Epithelial cell of esophagus (primary cell): ENCODE results near the gene ABCC6.
"Not testable (repeated sequence)": the region's sequence is repeated elsewhere in the genome, so short reads cannot be mapped to it uniquely, and the experiment has no call there.

ENCODE experiments used
- DNase-seq: peaks from one replicate; pipeline ENCODE4 v3.0.0; 2010; ENCODE audit warnings: low read depth
- H3K4me3 ChIP-seq: 2 replicates; pipeline ENCODE4 v1.5.1; 2011; ENCODE audit warnings: mild to moderate bottlenecking, low read length, control low read depth

The ABCC6 gene

GRCh38 chr16:16237071-16237470 lies 13.8 kb upstream of the ABCC6 start:
- H3K4me3 ChIP-seq, DNase-seq: not testable (repeated sequence)

- not testable (repeated sequence) for H3K4me3 ChIP-seq, DNase-seq
Observed at GRCh38 chr16:16232692-16233061, 9.4 kb upstream of the ABCC6 start.

- H3K4me3 ChIP-seq, DNase-seq: not testable (repeated sequence)
Observed at GRCh38 chr16:16223662-16224241, 458 bp upstream of the ABCC6 start.

- not testable (repeated sequence) for H3K4me3 ChIP-seq, DNase-seq
Observed at GRCh38 chr16:16221382-16221781, 1.9 kb downstream of the ABCC6 start.

- DNase-seq, H3K4me3 ChIP-seq: not testable (repeated sequence)
Observed at GRCh38 chr16:16220449-16220848, 2.8 kb downstream of the ABCC6 start.

- H3K4me3 ChIP-seq, DNase-seq: not testable (repeated sequence)
Observed at GRCh38 chr16:16218787-16219186, 4.5 kb downstream of the ABCC6 start.

GRCh38 chr16:16218349-16218748 lies 4.9 kb downstream of the ABCC6 start:
- H3K4me3 ChIP-seq, result not testable (repeated sequence)

GRCh38 chr16:16213863-16214293 lies 9.4 kb downstream of the ABCC6 start:
- peak; percentile 68 for DNase-seq
- not testable (repeated sequence) for H3K4me3 ChIP-seq

More at GRCh38 chr16:16218349-16218748, 4.9 kb downstream of the ABCC6 start:
- not testable (repeated sequence) for DNase-seq

- not testable (repeated sequence) for DNase-seq
Observed at GRCh38 chr16:16211404-16211803, 11.9 kb downstream of the ABCC6 start.

GRCh38 chr16:16208461-16208860 lies 14.8 kb downstream of the ABCC6 start:
- not testable (repeated sequence) for DNase-seq, H3K4me3 ChIP-seq

More at GRCh38 chr16:16211404-16211803, 11.9 kb downstream of the ABCC6 start:
- H3K4me3 ChIP-seq, result not testable (repeated sequence)

- DNase-seq, result peak; percentile 54
- H3K4me3 ChIP-seq, result not testable (repeated sequence)
Observed at GRCh38 chr16:16207787-16208334, 15.4 kb downstream of the ABCC6 start.

GRCh38 chr16:16207097-16207786 lies 16.1 kb downstream of the ABCC6 start:
- DNase-seq, H3K4me3 ChIP-seq: not testable (repeated sequence)

GRCh38 chr16:16205864-16206263 lies 17.4 kb downstream of the ABCC6 start:
- not testable (repeated sequence) for DNase-seq, H3K4me3 ChIP-seq

- H3K4me3 ChIP-seq, DNase-seq: not testable (repeated sequence)
Observed at GRCh38 chr16:16204552-16204951, 18.7 kb downstream of the ABCC6 start.

- H3K4me3 ChIP-seq, DNase-seq: not testable (repeated sequence)
Observed at GRCh38 chr16:16203494-16203893, 19.8 kb downstream of the ABCC6 start.
